ENCODE data around the gene KCNH8.

KCNH8 gene

GRCh38 chr3:19485267-19485666, 337.0 kb downstream of the KCNH8 start:
- no peak for DNase-seq (ENCODE audit: low spot score)

DNA sequence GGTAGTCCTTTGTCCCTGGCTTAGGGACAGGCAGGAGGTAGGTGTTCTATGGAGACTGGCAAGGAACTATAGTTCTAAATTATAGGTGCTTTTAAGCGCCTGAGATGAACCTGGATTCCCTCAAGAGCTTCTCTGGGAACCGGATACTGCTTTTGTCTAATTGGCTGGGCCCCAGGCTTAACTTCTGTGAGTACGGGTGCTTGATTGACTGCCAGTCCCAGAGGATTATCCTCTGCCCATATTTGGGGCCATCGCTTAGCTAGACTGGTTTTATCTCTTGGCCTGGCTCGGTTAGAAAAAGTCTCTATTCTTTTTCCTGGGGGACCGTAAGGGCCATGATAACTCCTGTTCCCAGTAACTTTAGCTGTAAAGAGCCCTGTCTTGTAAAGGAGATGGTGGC, 339.1 kb downstream of the KCNH8 start:
- DNase-seq (ENCODE audit: low spot score) = no peak

DNA sequence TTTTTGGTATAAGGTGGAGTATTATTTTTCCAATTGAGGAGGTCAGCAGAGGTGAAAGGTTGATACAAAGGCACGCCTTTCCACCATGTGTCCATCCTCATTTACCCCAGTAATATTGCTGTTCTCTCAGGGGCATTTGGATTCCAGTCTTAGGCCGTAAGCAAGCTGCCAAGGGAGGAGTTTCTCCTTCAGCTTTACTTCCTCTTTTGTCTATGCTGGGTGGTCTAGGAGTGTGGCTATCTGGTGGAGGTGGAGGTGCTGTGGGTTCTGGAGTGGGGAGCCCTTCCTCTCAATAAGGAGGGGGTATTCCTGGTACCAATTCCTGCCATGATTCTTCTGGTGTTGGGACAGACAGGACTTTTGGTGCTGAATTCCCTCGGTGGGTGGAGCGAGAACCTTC, 340.6 kb downstream of the KCNH8 start:
- DNase-seq (ENCODE audit: low spot score) = no peak

- no peak for DNase-seq (ENCODE audit: low spot score)
Observed at GRCh38 chr3:19489936-19490335, 341.6 kb downstream of the KCNH8 start.

- DNase-seq (ENCODE audit: low spot score) = no peak
Observed at GRCh38 chr3:19506171-19506570, 357.9 kb downstream of the KCNH8 start.

GRCh38 chr3:19522305-19522704, 374.0 kb downstream of the KCNH8 start:
- no peak for DNase-seq (ENCODE audit: low spot score)

- DNase-seq (ENCODE audit: low spot score) = no peak
Observed at GRCh38 chr3:19526071-19526470, 377.8 kb downstream of the KCNH8 start.

GRCh38 chr3:19527746-19528145, 379.4 kb downstream of the KCNH8 start:
- DNase-seq (ENCODE audit: low spot score) = no peak

- DNase-seq (ENCODE audit: low spot score) = no peak
Observed at GRCh38 chr3:19531426-19531825, 383.1 kb downstream of the KCNH8 start.

DNA sequence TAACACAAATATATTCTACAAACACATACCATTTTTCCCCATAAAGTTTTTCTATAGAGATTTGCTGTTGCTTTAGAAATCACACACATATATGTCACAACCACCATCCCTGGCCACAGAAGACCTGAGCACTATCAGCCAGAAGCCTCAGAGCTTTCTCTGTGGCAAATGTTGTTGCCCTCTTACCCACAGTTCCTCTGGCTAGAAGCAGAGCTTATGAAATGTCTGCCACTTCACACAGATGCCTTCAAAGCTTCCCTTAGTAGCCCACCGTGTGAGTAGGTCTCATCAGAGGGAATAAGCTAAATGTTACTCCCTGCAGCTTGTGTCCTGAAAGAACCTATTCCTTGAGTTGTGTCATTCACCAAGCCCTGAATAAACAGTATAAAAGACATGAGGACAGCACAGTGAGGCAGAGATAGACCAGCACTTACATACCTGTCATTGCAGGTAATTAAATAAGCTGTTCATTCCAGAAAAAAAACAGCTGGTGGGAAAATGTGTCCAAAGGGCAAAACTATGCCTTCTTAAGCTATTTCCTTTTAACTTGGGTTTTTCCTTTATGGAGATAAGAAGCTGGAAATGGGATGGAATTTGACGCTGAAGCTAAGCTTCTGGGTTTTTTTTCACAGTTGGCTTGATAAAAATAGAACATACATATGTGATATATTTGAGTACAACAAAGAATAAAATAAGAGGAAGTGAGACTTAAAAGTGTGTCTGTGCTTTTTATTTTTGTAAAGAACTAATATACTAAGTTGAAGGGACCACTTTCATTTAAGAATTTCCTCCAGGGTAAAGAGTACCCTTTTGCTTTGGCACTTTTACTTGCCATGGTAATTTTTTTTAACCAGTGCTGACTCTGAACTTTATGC, 391.4 kb downstream of the KCNH8 start:
- no peak for DNase-seq (ENCODE audit: low spot score)

DNA sequence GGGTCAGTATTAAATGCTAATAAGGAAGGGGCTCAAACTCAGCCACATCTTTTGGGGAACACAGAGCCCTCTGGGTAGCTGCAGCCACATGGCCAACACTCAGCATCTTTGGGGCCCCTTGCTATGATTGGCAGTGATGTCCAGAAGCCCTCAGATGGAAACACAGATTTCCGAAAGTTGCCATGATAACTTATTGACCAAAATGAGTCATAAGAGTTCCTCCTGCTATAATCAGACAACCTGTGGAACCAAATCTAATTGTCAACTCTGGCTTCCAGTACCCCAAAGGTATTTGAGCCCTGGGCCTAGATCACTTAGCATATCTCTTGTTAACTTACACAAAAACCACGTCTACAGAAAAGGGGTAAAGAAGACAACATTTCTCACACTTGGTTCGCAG, 392.2 kb downstream of the KCNH8 start:
- DNase-seq (ENCODE audit: low spot score) = no peak

DNA sequence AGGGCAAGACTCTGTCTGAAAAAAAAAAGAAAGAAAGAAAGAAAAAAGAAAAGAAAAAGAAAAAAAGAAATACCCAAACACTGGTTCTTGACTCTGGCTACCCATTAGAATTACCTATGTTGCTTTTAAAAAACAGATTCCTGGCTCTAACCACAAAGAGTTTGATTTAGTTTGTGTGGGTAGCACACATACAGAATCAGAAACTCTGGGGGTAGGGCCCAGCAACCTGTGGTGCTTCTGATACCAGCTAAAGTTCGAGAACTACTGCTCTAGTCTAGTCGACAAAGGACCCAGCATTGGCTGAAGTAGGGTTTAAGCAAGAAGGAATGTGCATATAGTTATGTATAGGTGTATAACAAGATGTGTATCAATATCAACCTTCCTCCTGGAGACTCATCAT, 393.0 kb downstream of the KCNH8 start:
- DNase-seq (ENCODE audit: low spot score) = no peak

GRCh38 chr3:19543212-19543841, 395.0 kb downstream of the KCNH8 start:
- peak; percentile 58 for DNase-seq (ENCODE audit: low spot score)

DNA sequence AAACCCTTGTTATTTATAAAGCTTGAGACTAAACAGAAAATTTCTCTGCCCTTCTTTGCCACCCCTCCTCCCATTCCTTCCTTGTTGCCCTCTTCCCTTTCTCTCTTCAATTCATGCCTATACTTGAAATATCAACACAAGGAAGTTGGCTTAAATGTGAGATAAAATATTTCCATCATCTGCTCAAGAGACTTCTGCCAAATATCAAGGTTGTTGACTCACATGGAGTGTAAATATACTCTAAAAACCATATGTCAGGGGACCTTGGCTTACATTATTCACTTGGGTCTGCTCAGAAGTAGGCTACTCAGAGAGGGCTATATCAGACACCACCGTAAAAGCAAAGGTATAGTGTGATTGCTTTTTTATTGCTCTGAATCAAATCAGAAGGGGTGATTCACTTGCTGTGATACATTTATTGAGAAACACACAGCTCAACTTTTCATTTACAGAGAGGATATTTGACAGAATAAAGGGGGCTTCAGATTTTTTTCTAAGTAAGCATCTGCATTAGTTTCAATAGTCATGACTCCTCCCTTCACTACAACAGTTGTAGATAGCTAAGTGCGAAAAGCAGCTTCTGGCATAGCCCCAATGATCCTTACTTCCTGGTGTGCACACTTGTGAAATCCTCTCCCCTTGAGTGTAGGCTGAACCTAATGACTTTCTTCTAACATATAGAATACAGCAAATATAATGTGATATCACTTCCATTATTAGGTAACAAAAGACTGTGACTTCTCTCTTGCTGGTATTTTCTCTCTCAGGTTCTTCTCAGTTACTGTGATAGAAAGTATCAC, 399.6 kb downstream of the KCNH8 start:
- DNase-seq (ENCODE audit: low spot score) = no peak

GRCh38 chr3:19559724-19560442, 411.6 kb downstream of the KCNH8 start:
- no peak for DNase-seq (ENCODE audit: low spot score)

- DNase-seq (ENCODE audit: low spot score) = no peak
Observed at GRCh38 chr3:19573644-19574043, 425.3 kb downstream of the KCNH8 start.

- DNase-seq (ENCODE audit: low spot score) = no peak
Observed at GRCh38 chr3:19574268-19574667, 426.0 kb downstream of the KCNH8 start.

- no peak for DNase-seq (ENCODE audit: low spot score)
Observed at GRCh38 chr3:19576343-19576742, 428.0 kb downstream of the KCNH8 start.

Data from globus pallidus (tissue), 1 donor.